Measurements from ENCODE around the gene KCNQ1OT1.
A peak's percentile ranks its signal among the peaks of the same experiment; 100 is the strongest.

Gene KCNQ1OT1

GRCh38 chr11:2673250-2673610 is 26.6 kb downstream of the KCNQ1OT1 start:
- no peak overlapping the region for H4K8ac ChIP-seq (ENCODE audit: low read depth, low read length)
- H2BK15ac ChIP-seq (replicated peaks; ENCODE audit: low read depth) = no peak overlapping the region
- no peaks in the 10 kb centered on the region for H3K27me3 ChIP-seq (ENCODE audit: insufficient read depth, low read length, poor library complexity)
- no peak overlapping the region for H3K56ac ChIP-seq (ENCODE audit: low read length)
- no peak overlapping the region for H4K5ac ChIP-seq (ENCODE audit: low read length)
- H3K4me2 ChIP-seq (ENCODE audit: low read length) = no peak overlapping the region
- no peak overlapping the region for H2AK5ac ChIP-seq (ENCODE audit: low read length)
- H3K79me2 ChIP-seq (ENCODE audit: control insufficient read depth, insufficient read depth, low read length) = no peaks in the 10 kb centered on the region
- H3K9ac ChIP-seq (ENCODE audit: low read length) = no peak overlapping the region
- no peak overlapping the region for H3K27ac ChIP-seq (ENCODE audit: low read depth, low read length)
- H2BK5ac ChIP-seq (ENCODE audit: low read length) = no peak overlapping the region
- no peaks in the 10 kb centered on the region for H3K36me3 ChIP-seq (ENCODE audit: control insufficient read depth, insufficient read depth, low read length)
- WGBS (ENCODE audit: extremely low coverage, insufficient coverage, low lambda C conversion rate) = no CpG with 5 or more reads among the region's 2 CpGs
- no peak overlapping the region for H3K18ac ChIP-seq (ENCODE audit: low read length)
- no peak overlapping the region for H3K4ac ChIP-seq (ENCODE audit: low read depth, low read length)
- H3K4me1 ChIP-seq (ENCODE audit: control insufficient read depth, low read depth, low read length) = no peaks in the 10 kb centered on the region
- peak; percentile 22 for DNase-seq
- no peak overlapping the region for H3K4me3 ChIP-seq (ENCODE audit: low read length)
- H3K79me1 ChIP-seq (ENCODE audit: low read length) = no peaks in the 10 kb centered on the region
- no peak overlapping the region for H2BK120ac ChIP-seq (ENCODE audit: low read depth, low read length)
- H3K23ac ChIP-seq (ENCODE audit: low read length) = no peak overlapping the region

- Histone ChIP-seq H3K56ac (ENCODE audit: low read length) (no peak overlapping the region), H3K27me3 (ENCODE audit: insufficient read depth, low read length, poor library complexity) (no peaks in the 10 kb centered on the region), H2BK120ac (ENCODE audit: low read depth, low read length) (no peak overlapping the region), H3K4me3 (ENCODE audit: low read length) (no peak overlapping the region), H3K4ac (ENCODE audit: low read depth, low read length) (no peak overlapping the region), H3K4me2 (ENCODE audit: low read length) (no peak overlapping the region), H2AK5ac (ENCODE audit: low read length) (no peak overlapping the region), H3K36me3 (ENCODE audit: control insufficient read depth, insufficient read depth, low read length) (no peaks in the 10 kb centered on the region), H3K4me1 (ENCODE audit: control insufficient read depth, low read depth, low read length) (no peaks in the 10 kb centered on the region), H3K79me1 (ENCODE audit: low read length) (no peaks in the 10 kb centered on the region), H3K27ac (ENCODE audit: low read depth, low read length) (no peak overlapping the region), H2BK5ac (ENCODE audit: low read length) (no peak overlapping the region), H2BK15ac (replicated peaks; ENCODE audit: low read depth) (no peak overlapping the region), H4K8ac (ENCODE audit: low read depth, low read length) (no peak overlapping the region), H3K23ac (ENCODE audit: low read length) (no peak overlapping the region), H3K9ac (ENCODE audit: low read length) (no peak overlapping the region), H3K18ac (ENCODE audit: low read length) (no peak overlapping the region), H3K79me2 (ENCODE audit: control insufficient read depth, insufficient read depth, low read length) (no peaks in the 10 kb centered on the region), H4K5ac (ENCODE audit: low read length) (no peak overlapping the region)
- no CpG with 5 or more reads among the region's 4 CpGs for WGBS (ENCODE audit: extremely low coverage, insufficient coverage, low lambda C conversion rate)
- no peak for DNase-seq
Observed at GRCh38 chr11:2672553-2673249, 27.1 kb downstream of the KCNQ1OT1 start.

GRCh38 chr11:2671748-2672147 is 28.0 kb downstream of the KCNQ1OT1 start:
- H3K36me3 ChIP-seq (ENCODE audit: control insufficient read depth, insufficient read depth, low read length) = no peaks in the 10 kb centered on the region
- H3K4ac ChIP-seq (ENCODE audit: low read depth, low read length) = no peak overlapping the region
- H3K56ac ChIP-seq (ENCODE audit: low read length) = no peak overlapping the region
- no peaks in the 10 kb centered on the region for H3K79me2 ChIP-seq (ENCODE audit: control insufficient read depth, insufficient read depth, low read length)
- no peak overlapping the region for H3K4me3 ChIP-seq (ENCODE audit: low read length)
- no peak overlapping the region for H3K27ac ChIP-seq (ENCODE audit: low read depth, low read length)
- no peak overlapping the region for H2BK15ac ChIP-seq (replicated peaks; ENCODE audit: low read depth)
- no peak overlapping the region for H2AK5ac ChIP-seq (ENCODE audit: low read length)
- H3K4me1 ChIP-seq (ENCODE audit: control insufficient read depth, low read depth, low read length) = no peaks in the 10 kb centered on the region
- H3K27me3 ChIP-seq (ENCODE audit: insufficient read depth, low read length, poor library complexity) = no peaks in the 10 kb centered on the region
- H3K4me2 ChIP-seq (ENCODE audit: low read length) = no peak overlapping the region
- no CpG with 5 or more reads among the region's 3 CpGs for WGBS (ENCODE audit: extremely low coverage, insufficient coverage, low lambda C conversion rate)
- H3K79me1 ChIP-seq (ENCODE audit: low read length) = no peaks in the 10 kb centered on the region
- H3K18ac ChIP-seq (ENCODE audit: low read length) = no peak overlapping the region
- DNase-seq = no peak
- no peak overlapping the region for H2BK120ac ChIP-seq (ENCODE audit: low read depth, low read length)
- no peak overlapping the region for H4K5ac ChIP-seq (ENCODE audit: low read length)
- H2BK5ac ChIP-seq (ENCODE audit: low read length) = no peak overlapping the region
- H4K8ac ChIP-seq (ENCODE audit: low read depth, low read length) = no peak overlapping the region
- no peak overlapping the region for H3K23ac ChIP-seq (ENCODE audit: low read length)
- H3K9ac ChIP-seq (ENCODE audit: low read length) = no peak overlapping the region

- no peak overlapping the region for H3K4ac ChIP-seq (ENCODE audit: low read depth, low read length)
Observed at GRCh38 chr11:2670541-2671100, 29.2 kb downstream of the KCNQ1OT1 start.

GRCh38 chr11:2669634-2670469 is 29.9 kb downstream of the KCNQ1OT1 start:
- Histone ChIP-seq H3K23ac (ENCODE audit: low read length) (no peak overlapping the region), H3K4me3 (ENCODE audit: low read length) (no peak overlapping the region), H3K4me1 (ENCODE audit: control insufficient read depth, low read depth, low read length) (no peaks in the 10 kb centered on the region), H3K27me3 (ENCODE audit: insufficient read depth, low read length, poor library complexity) (no peaks in the 10 kb centered on the region), H2BK5ac (ENCODE audit: low read length) (no peak overlapping the region), H3K18ac (ENCODE audit: low read length) (no peak overlapping the region), H3K79me2 (ENCODE audit: control insufficient read depth, insufficient read depth, low read length) (no peaks in the 10 kb centered on the region), H3K36me3 (ENCODE audit: control insufficient read depth, insufficient read depth, low read length) (no peaks in the 10 kb centered on the region), H3K4ac (ENCODE audit: low read depth, low read length) (no peak overlapping the region), H3K4me2 (ENCODE audit: low read length) (no peak overlapping the region), H2BK15ac (replicated peaks; ENCODE audit: low read depth) (no peak overlapping the region), H2AK5ac (ENCODE audit: low read length) (no peak overlapping the region), H2BK120ac (ENCODE audit: low read depth, low read length) (no peak overlapping the region), H4K5ac (ENCODE audit: low read length) (no peak overlapping the region), H3K79me1 (ENCODE audit: low read length) (no peaks in the 10 kb centered on the region), H3K27ac (ENCODE audit: low read depth, low read length) (no peak overlapping the region), H3K56ac (ENCODE audit: low read length) (no peak overlapping the region), H4K8ac (ENCODE audit: low read depth, low read length) (no peak overlapping the region), H3K9ac (ENCODE audit: low read length) (no peak overlapping the region)
- no peak for DNase-seq
- WGBS (ENCODE audit: extremely low coverage, insufficient coverage, low lambda C conversion rate) = no CpG with 5 or more reads among the region's 8 CpGs

More at GRCh38 chr11:2670541-2671100, 29.2 kb downstream of the KCNQ1OT1 start:
- Histone ChIP-seq H2BK5ac (ENCODE audit: low read length) (no peak overlapping the region), H3K36me3 (ENCODE audit: control insufficient read depth, insufficient read depth, low read length) (no peaks in the 10 kb centered on the region), H2BK15ac (replicated peaks; ENCODE audit: low read depth) (no peak overlapping the region), H3K79me2 (ENCODE audit: control insufficient read depth, insufficient read depth, low read length) (no peaks in the 10 kb centered on the region), H3K9ac (ENCODE audit: low read length) (no peak overlapping the region), H3K27ac (ENCODE audit: low read depth, low read length) (no peak overlapping the region), H3K79me1 (ENCODE audit: low read length) (no peaks in the 10 kb centered on the region), H3K4me2 (ENCODE audit: low read length) (no peak overlapping the region), H3K23ac (ENCODE audit: low read length) (no peak overlapping the region), H2AK5ac (ENCODE audit: low read length) (no peak overlapping the region), H3K56ac (ENCODE audit: low read length) (no peak overlapping the region), H4K5ac (ENCODE audit: low read length) (no peak overlapping the region), H4K8ac (ENCODE audit: low read depth, low read length) (no peak overlapping the region), H3K4me1 (ENCODE audit: control insufficient read depth, low read depth, low read length) (no peaks in the 10 kb centered on the region), H2BK120ac (ENCODE audit: low read depth, low read length) (no peak overlapping the region), H3K27me3 (ENCODE audit: insufficient read depth, low read length, poor library complexity) (no peaks in the 10 kb centered on the region), H3K18ac (ENCODE audit: low read length) (no peak overlapping the region), H3K4me3 (ENCODE audit: low read length) (no peak overlapping the region)
- DNase-seq = no peak
- WGBS (ENCODE audit: extremely low coverage, insufficient coverage, low lambda C conversion rate) = no CpG with 5 or more reads among the region's 1 CpG

All from mesendoderm (in vitro differentiated cells).